GM18519 (cell line): ENCODE data around the gene BICRAL.
"Not testable (repeated sequence)": the region's sequence is repeated elsewhere in the genome, so short reads cannot be mapped to it uniquely, and the experiment has no call there.

ENCODE experiments used
- ATAC-seq: cut with Tn5 transposase; IDR thresholded peaks from one replicate; pipeline ENCODE4 v1.9.1; 2021; ENCODE audit warnings: mild to moderate bottlenecking, moderate library complexity; ENCODE audit not compliant: unreplicated experiment, low FRiP score

BICRAL gene

GRCh38 chr6:42888201-42888600 is 106.3 kb downstream of the BICRAL start:
- not testable (repeated sequence) for ATAC-seq

GRCh38 chr6:42889815-42890214 is 108.0 kb downstream of the BICRAL start:
- no peak for ATAC-seq

GRCh38 chr6:42890311-42891198 is 108.7 kb downstream of the BICRAL start:
- ATAC-seq = no peak

GRCh38 chr6:42891199-42891722 is 109.4 kb downstream of the BICRAL start:
- no peak for ATAC-seq

GRCh38 chr6:42894041-42894828 is 112.4 kb downstream of the BICRAL start:
- not testable (repeated sequence) for ATAC-seq

- no peak for ATAC-seq
Observed at GRCh38 chr6:42896178-42896719, 114.4 kb downstream of the BICRAL start.

- no peak for ATAC-seq
Observed at GRCh38 chr6:42898891-42899361, 117.1 kb downstream of the BICRAL start.

- no peak for ATAC-seq
Observed at GRCh38 chr6:42899871-42900270, 118.0 kb downstream of the BICRAL start.

- ATAC-seq = no peak
Observed at GRCh38 chr6:42901538-42901957, 119.7 kb downstream of the BICRAL start.

- ATAC-seq = not testable (repeated sequence)
Observed at GRCh38 chr6:42902429-42903263, 120.8 kb downstream of the BICRAL start.

GRCh38 chr6:42904467-42904866 is 122.6 kb downstream of the BICRAL start:
- no peak for ATAC-seq

- ATAC-seq = no peak
Observed at GRCh38 chr6:42907336-42907735, 125.5 kb downstream of the BICRAL start.

GRCh38 chr6:42909835-42910234 is 128.0 kb downstream of the BICRAL start:
- no peak for ATAC-seq

- ATAC-seq = no peak
Observed at GRCh38 chr6:42911171-42912021, 129.5 kb downstream of the BICRAL start.

GRCh38 chr6:42914546-42914945 is 132.7 kb downstream of the BICRAL start:
- no peak for ATAC-seq

- ATAC-seq = no peak
Observed at GRCh38 chr6:42915732-42916131, 133.9 kb downstream of the BICRAL start, which contains the start of gene PTCRA. Gene PTCRA, plus strand, starts transcription at chr6:42916053. Its CDS starts 17 bp downstream, at chr6:42916070.

- no peak for ATAC-seq
Observed at GRCh38 chr6:42916288-42916687, 134.4 kb downstream of the BICRAL start.
